GM21515 (cell line): Measurements from ENCODE around the gene AKAP13.

Experiments
- ATAC-seq: cut with Tn5 transposase; IDR thresholded peaks from one replicate; pipeline ENCODE4 v1.9.1; 2021; ENCODE audit not compliant: unreplicated experiment

Gene AKAP13

GRCh38 chr15:85591622-85592021, 211.2 kb downstream of the AKAP13 start:
- ATAC-seq = no peak

- no peak for ATAC-seq
Observed at GRCh38 chr15:85592148-85592547, 211.7 kb downstream of the AKAP13 start.

GRCh38 chr15:85593809-85594445, 213.5 kb downstream of the AKAP13 start:
- ATAC-seq = no peak

GRCh38 chr15:85595804-85596536, 215.6 kb downstream of the AKAP13 start:
- no peak for ATAC-seq

GRCh38 chr15:85597155-85597815, 216.9 kb downstream of the AKAP13 start:
- no peak for ATAC-seq

- no peak for ATAC-seq
Observed at GRCh38 chr15:85598219-85598618, 217.8 kb downstream of the AKAP13 start.

- no peak for ATAC-seq
Observed at GRCh38 chr15:85598718-85599398, 218.5 kb downstream of the AKAP13 start.

- ATAC-seq = no peak
Observed at GRCh38 chr15:85600001-85600400, 219.6 kb downstream of the AKAP13 start.

- no peak for ATAC-seq
Observed at GRCh38 chr15:85603160-85603559, 222.8 kb downstream of the AKAP13 start.

GRCh38 chr15:85603703-85604102, 223.3 kb downstream of the AKAP13 start:
- no peak for ATAC-seq

GRCh38 chr15:85604194-85604593, 223.8 kb downstream of the AKAP13 start:
- no peak for ATAC-seq

- ATAC-seq = no peak
Observed at GRCh38 chr15:85606738-85607137, 226.3 kb downstream of the AKAP13 start.

- ATAC-seq = no peak
Observed at GRCh38 chr15:85607141-85607806, 226.9 kb downstream of the AKAP13 start.

GRCh38 chr15:85607842-85608241, 227.4 kb downstream of the AKAP13 start:
- ATAC-seq = no peak

GRCh38 chr15:85609492-85609891, 229.1 kb downstream of the AKAP13 start:
- ATAC-seq = no peak

- no peak for ATAC-seq
Observed at GRCh38 chr15:85611361-85611760, 231.0 kb downstream of the AKAP13 start.

GRCh38 chr15:85614059-85614458, 233.7 kb downstream of the AKAP13 start:
- no peak for ATAC-seq

- ATAC-seq = peak; percentile 57
Observed at GRCh38 chr15:85615930-85616329, 235.5 kb downstream of the AKAP13 start.

GRCh38 chr15:85616549-85617110, 236.2 kb downstream of the AKAP13 start:
- no peak for ATAC-seq

- no peak for ATAC-seq
Observed at GRCh38 chr15:85618228-85618505, 237.8 kb downstream of the AKAP13 start.

- no peak for ATAC-seq
Observed at GRCh38 chr15:85618956-85619491, 238.6 kb downstream of the AKAP13 start.
